H1 (cell line): ENCODE results near the gene ZFPL1. TPM values are rescaled to one million over a fixed set of nuclear protein-coding genes. Genes with fewer than 3 reads are reported as not detected.

Experiments
- CTCF ChIA-PET: fragments of 300-600 bp; sonication (Branson Sonifier 250); formaldehyde crosslinking; loops from one replicate; lab custom pipeline; 2021; ENCODE audit not compliant: partially characterized antibody; lab: Charles Lee
- POLR2A ChIA-PET: fragments of 300-600 bp; sonication (Branson Sonifier 250); formaldehyde crosslinking; loops from one replicate; lab custom pipeline; 2021; ENCODE audit warnings: inconsistent platforms; ENCODE audit not compliant: partially characterized antibody; lab: Charles Lee
- DNase-seq, 2 experiments: peaks; one replicate each; pipeline versions ENCODE4 v3.0.0 to v3.0.0-alpha.2; 2010 to 2022; ENCODE audit warnings: low spot score in 2 of 2, low read depth in 1 of 2, mixed read lengths in 1 of 2
- FAIRE-seq: peaks from 2 replicates; lab custom pipeline; 2011; peaks lifted over from hg19 to GRCh38; lab: Jason Lieb, UNC
- H2AFZ ChIP-seq: 2 replicates; pipeline ENCODE4 v1.8.1; 2012; ENCODE audit warnings: low read length, inconsistent platforms
- H2AK5ac ChIP-seq: 2 replicates; pipeline ENCODE4 v1.6.1; 2013; ENCODE audit warnings: low read depth, low read length
- H2BK120ac ChIP-seq: replicated peaks from 2 replicates; pipeline ENCODE3; 2013; ENCODE audit warnings: low read depth, low read length, inconsistent platforms
- H2BK12ac ChIP-seq: 2 replicates; pipeline ENCODE4 v1.6.1; 2013; ENCODE audit warnings: low read depth, low read length
- H2BK15ac ChIP-seq: 2 replicates; pipeline ENCODE4 v1.6.1; 2013; ENCODE audit warnings: low read length
- H2BK20ac ChIP-seq: 2 replicates; pipeline ENCODE4 v1.6.1; 2013; ENCODE audit warnings: low read length
- H2BK5ac ChIP-seq: 2 replicates; pipeline ENCODE4 v1.6.1; 2013; ENCODE audit warnings: low read depth, low read length
- H3K14ac ChIP-seq: 2 replicates; pipeline ENCODE4 v1.6.1; 2013; ENCODE audit warnings: inconsistent platforms; ENCODE audit not compliant: insufficient read length
- H3K18ac ChIP-seq: 2 replicates; pipeline ENCODE4 v1.6.1; 2013; ENCODE audit warnings: low read length; ENCODE audit errors: extremely low read depth
- H3K23ac ChIP-seq: 2 replicates; pipeline ENCODE4 v1.6.1; 2013; ENCODE audit warnings: inconsistent platforms; ENCODE audit not compliant: insufficient read length
- H3K23me2 ChIP-seq: 2 replicates; pipeline ENCODE4 v1.6.1; 2013; ENCODE audit warnings: low read depth, low read length
- H3K27ac ChIP-seq: 2 replicates; pipeline ENCODE4 v1.6.1; 2011; ENCODE audit warnings: low read depth, low read length, inconsistent platforms
- H3K27me3 ChIP-seq, 4 experiments: replicated peaks in 1 of 4; 1 replicate in 1 of 4; 2 replicates in 3 of 4; pipeline versions ENCODE4 v1.6.1 to v1.8.1; 2011 to 2013; ENCODE audit warnings: low read length in 3 of 4, mild to moderate bottlenecking in 3 of 4, inconsistent platforms in 2 of 4, mixed read lengths in 2 of 4, moderate library complexity in 1 of 4; ENCODE audit not compliant: control insufficient read depth in 3 of 4, insufficient read depth in 3 of 4; ENCODE audit errors: extremely low read depth in 1 of 4
- H3K36me3 ChIP-seq, 4 experiments: 2 replicates each; pipeline versions ENCODE4 v1.6.1 to v1.8.1; 2011 to 2013; ENCODE audit warnings: mild to moderate bottlenecking in 4 of 4, low read length in 3 of 4, moderate library complexity in 2 of 4, control low read depth in 1 of 4, inconsistent platforms in 1 of 4; ENCODE audit not compliant: insufficient read depth in 4 of 4, control insufficient read depth in 2 of 4
- H3K4ac ChIP-seq: replicated peaks from 2 replicates; pipeline ENCODE3; 2013; ENCODE audit warnings: low read length, low read depth, mixed read lengths, inconsistent platforms; ENCODE audit not compliant: insufficient read length
- H3K4me1 ChIP-seq, 4 experiments: replicated peaks in 1 of 4; 1 replicate in 1 of 4; 2 replicates in 3 of 4; pipeline versions ENCODE4 v1.6.1 to v1.8.1; 2011 to 2013; ENCODE audit warnings: low read length in 3 of 4, inconsistent platforms in 2 of 4, mixed read lengths in 1 of 4; ENCODE audit not compliant: insufficient read depth in 4 of 4, control insufficient read depth in 3 of 4
- H3K4me2 ChIP-seq, 2 experiments: 2 replicates each; pipeline versions ENCODE4 v1.6.1 to v1.8.1; 2011 to 2013; ENCODE audit warnings: low read depth in 2 of 2, low read length in 2 of 2, control low read depth in 1 of 2, inconsistent platforms in 1 of 2, mild to moderate bottlenecking in 1 of 2; ENCODE audit not compliant: insufficient read depth in 1 of 2
- H3K4me3 ChIP-seq, 4 experiments: fragments of 200-600, 300-600 bp in 1 of 4; sonication (generic), shearing (Covaris generic), sonication (Bioruptor Twin) in 1 of 4; 2 replicates each; pipeline versions ENCODE4 v1.5.1 to v1.8.1; 2011 to 2016; ENCODE audit warnings: low read length in 4 of 4, low read depth in 3 of 4, control low read depth in 2 of 4, inconsistent platforms in 2 of 4, mild to moderate bottlenecking in 2 of 4, mixed read lengths in 1 of 4, moderate library complexity in 1 of 4; ENCODE audit not compliant: insufficient read depth in 2 of 4; ENCODE audit errors: extremely low read depth in 1 of 4
- H3K56ac ChIP-seq: replicated peaks from 2 replicates; pipeline ENCODE3; 2013; ENCODE audit warnings: low read depth, mild to moderate bottlenecking, mixed read lengths, low read length, inconsistent platforms; ENCODE audit not compliant: insufficient read length
- H3K79me1 ChIP-seq: 2 replicates; pipeline ENCODE4 v1.6.1; 2013; ENCODE audit warnings: low read depth, low read length, control low read depth
- H3K79me2 ChIP-seq, 2 experiments: 2 replicates each; pipeline versions ENCODE4 v1.6.1 to v1.8.1; 2012 to 2013; ENCODE audit warnings: low read length in 2 of 2, mild to moderate bottlenecking in 2 of 2, inconsistent platforms in 1 of 2; ENCODE audit not compliant: insufficient read depth in 2 of 2, control insufficient read depth in 1 of 2
- H3K9ac ChIP-seq, 4 experiments: replicated peaks in 1 of 4; 1 replicate in 1 of 4; 2 replicates in 3 of 4; pipeline versions ENCODE4 v1.6.1 to v1.8.1; 2011 to 2013; ENCODE audit warnings: low read depth in 3 of 4, low read length in 3 of 4, control low read depth in 2 of 4, mild to moderate bottlenecking in 2 of 4, moderate library complexity in 2 of 4, inconsistent platforms in 1 of 4; ENCODE audit errors: extremely low read depth in 1 of 4
- H3K9me3 ChIP-seq, 2 experiments: 2 replicates each; pipeline versions ENCODE4 v1.6.1 to v1.8.1; 2012 to 2013; ENCODE audit warnings: mild to moderate bottlenecking in 2 of 2, moderate library complexity in 2 of 2, control low read depth in 1 of 2, inconsistent platforms in 1 of 2, low read depth in 1 of 2, low read length in 1 of 2, mixed read lengths in 1 of 2; ENCODE audit not compliant: insufficient read depth in 2 of 2
- H4K20me1 ChIP-seq, 2 experiments: replicated peaks in 1 of 2; 2 replicates each; pipeline versions ENCODE3 to v1.8.1; 2011 to 2013; ENCODE audit warnings: inconsistent platforms in 2 of 2, low read length in 2 of 2, mild to moderate bottlenecking in 1 of 2; ENCODE audit not compliant: insufficient read depth in 2 of 2, control insufficient read depth in 1 of 2
- H4K5ac ChIP-seq: 2 replicates; pipeline ENCODE4 v1.6.1; 2013; ENCODE audit warnings: low read length, low read depth, mixed read lengths, inconsistent platforms; ENCODE audit not compliant: insufficient read length
- H4K8ac ChIP-seq: 2 replicates; pipeline ENCODE4 v1.8.0; 2013; ENCODE audit warnings: mild to moderate bottlenecking, moderate library complexity, low read length, inconsistent platforms; ENCODE audit not compliant: insufficient read depth; ENCODE audit errors: extremely low read depth
- H4K91ac ChIP-seq: replicated peaks from 2 replicates; pipeline ENCODE3; 2013; ENCODE audit warnings: low read length, mixed read lengths, inconsistent platforms; ENCODE audit not compliant: insufficient read length
- CEBPB ChIP-seq: IDR thresholded peaks from 2 replicates; pipeline ENCODE4 v1.6.1; 2012; ENCODE audit warnings: low read depth, low read length
- CREB1 ChIP-seq: IDR thresholded peaks from 2 replicates; pipeline ENCODE4 v1.6.1; 2012; ENCODE audit warnings: inconsistent platforms
- CTBP2 ChIP-seq: IDR thresholded peaks from 2 replicates; pipeline ENCODE4 v1.7.0; 2011; ENCODE audit warnings: borderline replicate concordance, mild to moderate bottlenecking, moderate library complexity, mixed read lengths, low read length; ENCODE audit not compliant: insufficient read depth, insufficient read length
- EZH2 ChIP-seq: fragments of 200-600 bp; sonication (generic); IDR thresholded peaks from 2 replicates; pipeline ENCODE4 v1.7.1; 2012; ENCODE audit warnings: low read depth, mild to moderate bottlenecking, moderate library complexity, low read length, inconsistent platforms; ENCODE audit not compliant: severe bottlenecking
- JUND ChIP-seq: IDR thresholded peaks from 2 replicates; pipeline ENCODE4 v1.6.1; 2011; ENCODE audit warnings: mild to moderate bottlenecking, improper control_type of control experiment, low read length
- KDM5A ChIP-seq: fragments of 200-600 bp; IDR thresholded peaks from 2 replicates; pipeline ENCODE4 v1.7.1; 2012; ENCODE audit warnings: mild to moderate bottlenecking, low read length, inconsistent platforms, mixed read lengths
- POLR2A ChIP-seq, 2 experiments: IDR thresholded peaks; 1 replicate in 1 of 2; 2 replicates in 1 of 2; pipeline ENCODE4 v1.6.1; 2011; ENCODE audit warnings: low read depth in 2 of 2, low read length in 2 of 2, mild to moderate bottlenecking in 2 of 2; ENCODE audit errors: control extremely low read depth in 1 of 2
- POLR2AphosphoS5 ChIP-seq: IDR thresholded peaks from 2 replicates; pipeline ENCODE4 v1.6.1; 2011; ENCODE audit warnings: low read depth, low read length
- SP4 ChIP-seq: IDR thresholded peaks from 2 replicates; pipeline ENCODE4 v1.6.1; 2012; ENCODE audit warnings: low read length, inconsistent platforms
- ZNF274 ChIP-seq: IDR thresholded peaks from 2 replicates; pipeline ENCODE4 v1.7.0; 2012; ENCODE audit warnings: low read length, borderline replicate concordance; ENCODE audit errors: extremely low read depth
- WGBS, 2 experiments: shearing (Covaris generic) in 1 of 2; methylation state at CpG; one replicate each; pipeline versions ENCODE4 v1.1.6 to v1.1.7; 2013 to 2015; ENCODE audit warnings: low lambda C conversion rate in 2 of 2, mixed read lengths in 2 of 2, inconsistent platforms in 1 of 2, low coverage in 1 of 2, missing lambda C conversion rate in 1 of 2; ENCODE audit not compliant: insufficient replicate concordance in 2 of 2, insufficient coverage in 1 of 2, insufficient read length in 1 of 2; ENCODE audit errors: extremely low coverage in 1 of 2, missing lambda C conversion rate in 1 of 2; 5-methylcytosine and 5-hydroxymethylcytosine counted together
- polyA plus RNA-seq, 7 experiments: library from polyadenylated mRNA; depleted of rRNA in 3 of 7; stranded (reverse) in 5 of 7; unstranded in 2 of 7; fragments of >200 nt in 5 of 7; fragments of 200-250 nt in 2 of 7; gene quantifications; 1 replicate in 5 of 7; 2 replicates in 1 of 7; 4 replicates in 1 of 7; pipeline versions ENCODE4 v1.2.1 to v1.2.3, GENCODE V29; 2011 to 2013; ENCODE audit warnings: missing spikeins in 2 of 7, mixed read lengths in 2 of 7
- total RNA-seq: library from RNA; stranded (reverse); fragmentation: NEBNext Ultra II Directional; extraction: Animal tissue kit (Norgen Biotek cat#: 25700); gene quantifications from 2 replicates; pipeline ENCODE4 v1.2.1, GENCODE V29; 2021
- TF ChIP-seq, protein P1 (sequence below), 3 experiments: IDR thresholded peaks; 1 replicate in 2 of 3; 2 replicates in 1 of 3; pipeline versions ENCODE4 v1.5.1 to v1.6.1; 2011; ENCODE audit warnings: low read length in 3 of 3, mild to moderate bottlenecking in 3 of 3, inconsistent platforms in 2 of 3, low read depth in 1 of 3, moderate library complexity in 1 of 3; ENCODE audit not compliant: insufficient read depth in 1 of 3; ENCODE audit errors: control extremely low read depth in 1 of 3

Gene ZFPL1
- total and polyA plus RNA-seq, 2 of the 8 experiments (the other 6 are each of a cell fraction or from before 2014, with no cell fraction given): 21.5 to 76.8 TPM

DNA sequence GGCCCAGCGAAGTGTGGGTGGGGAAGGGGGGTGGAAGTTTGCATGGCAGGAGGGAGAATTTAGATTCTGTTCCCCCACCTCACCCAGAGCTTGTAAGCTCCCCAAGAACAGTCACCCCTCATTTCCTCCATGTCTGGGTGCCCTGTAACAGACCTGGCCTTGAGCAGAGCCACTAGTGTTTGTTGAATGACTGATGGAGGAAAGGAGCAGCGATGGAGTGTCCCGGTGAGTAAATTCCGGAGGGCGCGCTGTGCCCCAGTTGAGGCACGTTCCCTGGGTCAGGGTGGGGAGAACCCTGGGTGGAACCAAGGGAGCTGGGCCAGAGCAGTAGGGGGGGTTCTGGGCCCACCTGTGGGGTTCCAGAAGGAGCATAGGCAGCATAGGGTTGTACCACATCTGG is 26.5 kb upstream of the ZFPL1 start:
- no peak overlapping the region for H2AFZ ChIP-seq
- H2AK5ac ChIP-seq: no peak overlapping the region
- no peak overlapping the region for H2BK5ac ChIP-seq
- no peak overlapping the region for H3K4ac ChIP-seq
- H2BK12ac ChIP-seq: no peak overlapping the region
- ChIA-PET POLR2A (interaction anchor here (0.7 to 3.4 kb wide), 3 partner anchors 9 to 18 kb away, joined by 3 to 16 read pairs (median 8); no protein-coding TSS in a partner anchor), CTCF (interaction anchor here (0.6 to 4.2 kb wide), 4 partner anchors 9 to 185 kb away, joined by 3 to 28 read pairs (median 4); no protein-coding TSS in a partner anchor)
- no peaks in the 10 kb centered on the region for H3K4me1 ChIP-seq
- no peaks in the 10 kb centered on the region for H3K9me3 ChIP-seq
- FAIRE-seq (no peak), DNase-seq (no peak)
- no peaks in the 10 kb centered on the region for H3K79me2 ChIP-seq
- H3K14ac ChIP-seq: no peak overlapping the region
- WGBS, 2 experiments: 95% methylated on average over 6 of the region's 7 CpGs; no CpG with 5 or more reads in 1 of the 2 experiments
- no peak overlapping the region for H4K5ac ChIP-seq
- H3K27ac ChIP-seq: no peak overlapping the region
- no peaks in the 10 kb centered on the region for H3K23me2 ChIP-seq
- no peak overlapping the region for H4K91ac ChIP-seq
- no peak overlapping the region for H3K9ac ChIP-seq
- H3K23ac ChIP-seq: no peak overlapping the region
- H3K56ac ChIP-seq: no peak overlapping the region
- no peak overlapping the region; the same call in 1 of the 2 replicates for H4K8ac ChIP-seq
- H4K20me1 ChIP-seq: no peaks in the 10 kb centered on the region
- no peak overlapping the region for H2BK120ac ChIP-seq
- H3K4me2 ChIP-seq: no peak overlapping the region
- H2BK15ac ChIP-seq: no peak overlapping the region
- no peak overlapping the region for H3K18ac ChIP-seq
- H2BK20ac ChIP-seq: no peak overlapping the region
- H3K27me3 ChIP-seq: no peaks in the 10 kb centered on the region; a peak in 2 of 7 replicates
- no peaks in the 10 kb centered on the region for H3K79me1 ChIP-seq
- H3K4me3 ChIP-seq: no peak overlapping the region
- H3K36me3 ChIP-seq: no peaks in the 10 kb centered on the region
- TF ChIP-seq POLR2A (IDR thresholded peaks at IDR 0.05; ENCODE audit: control extremely low read depth in 1 of 2, low read depth in 2 of 2, low read length in 2 of 2): no peak
- no peak for TF ChIP-seq ZNF274
- TF ChIP-seq CREB1: no peak
- TF ChIP-seq CEBPB: no peak
- no peak for TF ChIP-seq KDM5A
- TF ChIP-seq, protein P1, sequence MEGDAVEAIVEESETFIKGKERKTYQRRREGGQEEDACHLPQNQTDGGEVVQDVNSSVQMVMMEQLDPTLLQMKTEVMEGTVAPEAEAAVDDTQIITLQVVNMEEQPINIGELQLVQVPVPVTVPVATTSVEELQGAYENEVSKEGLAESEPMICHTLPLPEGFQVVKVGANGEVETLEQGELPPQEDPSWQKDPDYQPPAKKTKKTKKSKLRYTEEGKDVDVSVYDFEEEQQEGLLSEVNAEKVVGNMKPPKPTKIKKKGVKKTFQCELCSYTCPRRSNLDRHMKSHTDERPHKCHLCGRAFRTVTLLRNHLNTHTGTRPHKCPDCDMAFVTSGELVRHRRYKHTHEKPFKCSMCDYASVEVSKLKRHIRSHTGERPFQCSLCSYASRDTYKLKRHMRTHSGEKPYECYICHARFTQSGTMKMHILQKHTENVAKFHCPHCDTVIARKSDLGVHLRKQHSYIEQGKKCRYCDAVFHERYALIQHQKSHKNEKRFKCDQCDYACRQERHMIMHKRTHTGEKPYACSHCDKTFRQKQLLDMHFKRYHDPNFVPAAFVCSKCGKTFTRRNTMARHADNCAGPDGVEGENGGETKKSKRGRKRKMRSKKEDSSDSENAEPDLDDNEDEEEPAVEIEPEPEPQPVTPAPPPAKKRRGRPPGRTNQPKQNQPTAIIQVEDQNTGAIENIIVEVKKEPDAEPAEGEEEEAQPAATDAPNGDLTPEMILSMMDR (IDR thresholded peaks at IDR 0.05; ENCODE audit: control extremely low read depth in 1 of 3, insufficient read depth in 1 of 3, low read depth in 1 of 3, low read length in 3 of 3): no peak
- TF ChIP-seq EZH2: no peak
- no peak for TF ChIP-seq POLR2AphosphoS5
- no peak for TF ChIP-seq CTBP2
- no peak for TF ChIP-seq JUND
- no peak for TF ChIP-seq SP4
